BLaER1 treated with 17β-estradiol and CSF1 and Interleukin-3, amounts not matched to agents 10 nM and 100 nM (cell line): ENCODE measurements around the gene PTPRM.
"Not testable (repeated sequence)": the region's sequence is repeated elsewhere in the genome, so short reads cannot be mapped to it uniquely, and the experiment has no call there.

Source experiments
- H3K27ac ChIP-seq, 11 experiments: shearing (Covaris generic); formaldehyde crosslinking; 2 replicates each; pipeline ENCODE4 v1.8.1; 2022
- H3K27me3 ChIP-seq, 11 experiments: shearing (Covaris generic); formaldehyde crosslinking; 2 replicates each; pipeline ENCODE4 v1.8.1; 2022
- H3K36me3 ChIP-seq, 11 experiments: shearing (Covaris generic); formaldehyde crosslinking; 2 replicates each; pipeline ENCODE4 v1.8.1; 2022
- H3K4me1 ChIP-seq, 10 experiments: shearing (Covaris generic); formaldehyde crosslinking; 2 replicates each; pipeline ENCODE4 v1.8.1; 2022
- H3K4me2 ChIP-seq, 11 experiments: shearing (Covaris generic); formaldehyde crosslinking; 2 replicates each; pipeline ENCODE4 v1.8.1; 2022
- H3K4me3 ChIP-seq, 10 experiments: shearing (Covaris generic); formaldehyde crosslinking; 2 replicates each; pipeline ENCODE4 v1.8.1; 2022
- H3K9ac ChIP-seq, 11 experiments: shearing (Covaris generic); formaldehyde crosslinking; 2 replicates each; pipeline ENCODE4 v1.8.1; 2022
- H3K9me3 ChIP-seq, 11 experiments: shearing (Covaris generic); formaldehyde crosslinking; replicated peaks in 1 of 11; 2 replicates each; pipeline ENCODE4 v1.8.1; 2022
- H4K20me1 ChIP-seq, 11 experiments: shearing (Covaris generic); formaldehyde crosslinking; 2 replicates each; pipeline ENCODE4 v1.8.1; 2022
- Cebpa-rat ChIP-seq, 11 experiments: shearing (Covaris generic); IDR thresholded peaks; 2 replicates each; pipeline ENCODE4 v1.8.1; 2022

Gene PTPRM

GRCh38 chr18:7953095-7953958 is 386.2 kb downstream of the PTPRM start:
- no peak overlapping the region for H3K9ac ChIP-seq
- H3K4me2 ChIP-seq, result no peak overlapping the region
- H3K4me1 ChIP-seq, result no peaks in the 10 kb centered on the region
- H3K9me3 ChIP-seq, result no peaks in the 10 kb centered on the region
- no peaks in the 10 kb centered on the region for H3K27me3 ChIP-seq
- H3K27ac ChIP-seq, result no peak overlapping the region
- H3K36me3 ChIP-seq, result no peaks in the 10 kb centered on the region
- H3K4me3 ChIP-seq, result no peak overlapping the region
- no peak for TF ChIP-seq Cebpa-rat (IDR thresholded peaks at IDR 0.05)
- no peaks in the 10 kb centered on the region for H4K20me1 ChIP-seq

GRCh38 chr18:7954238-7954637 is 387.1 kb downstream of the PTPRM start:
- no peak for TF ChIP-seq Cebpa-rat (IDR thresholded peaks at IDR 0.05)
- no peaks in the 10 kb centered on the region for H3K27me3 ChIP-seq
- H4K20me1 ChIP-seq, result no peaks in the 10 kb centered on the region
- H3K9ac ChIP-seq, result no peak overlapping the region
- no peak overlapping the region for H3K4me2 ChIP-seq
- H3K4me3 ChIP-seq, result no peak overlapping the region
- H3K4me1 ChIP-seq, result no peaks in the 10 kb centered on the region
- no peaks in the 10 kb centered on the region for H3K9me3 ChIP-seq
- H3K36me3 ChIP-seq, result no peaks in the 10 kb centered on the region
- H3K27ac ChIP-seq, result no peak overlapping the region

- H4K20me1 ChIP-seq, result no peaks in the 10 kb centered on the region
- H3K27ac ChIP-seq, result no peak overlapping the region
- H3K9ac ChIP-seq, result no peak overlapping the region
- H3K9me3 ChIP-seq, result no peaks in the 10 kb centered on the region
- H3K27me3 ChIP-seq, result no peaks in the 10 kb centered on the region
- no peak overlapping the region for H3K4me3 ChIP-seq
- no peaks in the 10 kb centered on the region for H3K36me3 ChIP-seq
- H3K4me2 ChIP-seq, result no peak overlapping the region
- TF ChIP-seq Cebpa-rat (IDR thresholded peaks at IDR 0.05), result no peak
- H3K4me1 ChIP-seq, result no peaks in the 10 kb centered on the region
Measured at GRCh38 chr18:7955175-7955574, 388.1 kb downstream of the PTPRM start.

- no peak overlapping the region for H3K9ac ChIP-seq
- no peaks in the 10 kb centered on the region for H3K27me3 ChIP-seq
- TF ChIP-seq Cebpa-rat (IDR thresholded peaks at IDR 0.05), result no peak
- no peaks in the 10 kb centered on the region for H3K36me3 ChIP-seq
- no peak overlapping the region for H3K27ac ChIP-seq
- no peaks in the 10 kb centered on the region for H3K4me1 ChIP-seq
- H3K9me3 ChIP-seq, result no peaks in the 10 kb centered on the region
- H4K20me1 ChIP-seq, result no peaks in the 10 kb centered on the region
- no peak overlapping the region for H3K4me3 ChIP-seq
- no peak overlapping the region for H3K4me2 ChIP-seq
Measured at GRCh38 chr18:7957297-7957696, 390.2 kb downstream of the PTPRM start.

GRCh38 chr18:7958081-7958896 is 391.2 kb downstream of the PTPRM start:
- Histone ChIP-seq H3K4me3 (no peak overlapping the region), H4K20me1 (no peaks in the 10 kb centered on the region), H3K27me3 (no peaks in the 10 kb centered on the region), H3K4me2 (peak overlapping the region in 3 of 11 experiments; percentile 8 to 26 (median 21); a peak in 3 of 22 replicates), H3K4me1 (no peaks in the 10 kb centered on the region), H3K9ac (no peak overlapping the region), H3K27ac (no peak overlapping the region), H3K36me3 (no peaks in the 10 kb centered on the region), H3K9me3 (no peaks in the 10 kb centered on the region)
- TF ChIP-seq Cebpa-rat (IDR thresholded peaks at IDR 0.05), result no peak

GRCh38 chr18:7958897-7959146 is 391.7 kb downstream of the PTPRM start:
- H3K9me3 ChIP-seq, result no peaks in the 10 kb centered on the region
- H3K27ac ChIP-seq, result no peak overlapping the region
- no peaks in the 10 kb centered on the region for H3K27me3 ChIP-seq
- peaks cover 0 to 2% (median 0%) of the 10 kb centered on the region in 10 experiments; a peak in 3 of 20 replicates for H3K4me1 ChIP-seq
- H3K4me3 ChIP-seq, result no peak overlapping the region
- peak overlapping the region in 1 of 11 experiments; percentile 26; a peak in 1 of 22 replicates for H3K4me2 ChIP-seq
- H3K36me3 ChIP-seq, result no peaks in the 10 kb centered on the region
- H4K20me1 ChIP-seq, result no peaks in the 10 kb centered on the region
- no peak overlapping the region for H3K9ac ChIP-seq
- no peak for TF ChIP-seq Cebpa-rat (IDR thresholded peaks at IDR 0.05)

GRCh38 chr18:7966682-7967081 is 399.6 kb downstream of the PTPRM start:
- H3K27ac ChIP-seq, H3K36me3 ChIP-seq, H3K9ac ChIP-seq, H4K20me1 ChIP-seq, H3K9me3 ChIP-seq, H3K4me1 ChIP-seq, H3K4me3 ChIP-seq, H3K27me3 ChIP-seq, H3K4me2 ChIP-seq: not testable (repeated sequence)

- H3K27ac ChIP-seq, result no peak overlapping the region
- H3K4me3 ChIP-seq, result no peak overlapping the region
- no peaks in the 10 kb centered on the region for H4K20me1 ChIP-seq
- TF ChIP-seq Cebpa-rat (IDR thresholded peaks at IDR 0.05), result no peak
- H3K4me1 ChIP-seq, result no peaks in the 10 kb centered on the region
- H3K9me3 ChIP-seq, result no peaks in the 10 kb centered on the region
- H3K9ac ChIP-seq, result no peak overlapping the region
- H3K36me3 ChIP-seq, result no peaks in the 10 kb centered on the region
- H3K27me3 ChIP-seq, result no peaks in the 10 kb centered on the region
- H3K4me2 ChIP-seq, result no peak overlapping the region
Measured at GRCh38 chr18:7974200-7974874, 407.2 kb downstream of the PTPRM start.

- Histone ChIP-seq H4K20me1 (no peaks in the 10 kb centered on the region), H3K4me2 (no peak overlapping the region), H3K4me3 (no peak overlapping the region), H3K27me3 (no peaks in the 10 kb centered on the region), H3K36me3 (no peaks in the 10 kb centered on the region), H3K9ac (no peak overlapping the region), H3K9me3 (no peaks in the 10 kb centered on the region), H3K27ac (no peak overlapping the region), H3K4me1 (no peaks in the 10 kb centered on the region)
- no peak for TF ChIP-seq Cebpa-rat (IDR thresholded peaks at IDR 0.05)
Measured at GRCh38 chr18:7977897-7978296, 410.8 kb downstream of the PTPRM start.
